Epidermal melanocyte (primary cell): ENCODE data around the gene EXOSC6.
"Not testable (repeated sequence)": the region's sequence is repeated elsewhere in the genome, so short reads cannot be mapped to it uniquely, and the experiment has no call there.

Source experiments
- DNase-seq: peaks from one replicate; pipeline ENCODE4 v3.0.0; 2011; ENCODE audit warnings: low spot score; ENCODE audit not compliant: insufficient read length

The EXOSC6 gene

GRCh38 chr16:70251629-70252354 is at the start of gene EXOSC6:
Gene EXOSC6, minus strand, starts transcription at chr16:70251940. Its CDS starts 40 bp downstream, at chr16:70251900.
- DNase-seq = peak; percentile 90

GRCh38 chr16:70301121-70301520 is 49.4 kb upstream of the EXOSC6 start:
- no peak for DNase-seq

DNA sequence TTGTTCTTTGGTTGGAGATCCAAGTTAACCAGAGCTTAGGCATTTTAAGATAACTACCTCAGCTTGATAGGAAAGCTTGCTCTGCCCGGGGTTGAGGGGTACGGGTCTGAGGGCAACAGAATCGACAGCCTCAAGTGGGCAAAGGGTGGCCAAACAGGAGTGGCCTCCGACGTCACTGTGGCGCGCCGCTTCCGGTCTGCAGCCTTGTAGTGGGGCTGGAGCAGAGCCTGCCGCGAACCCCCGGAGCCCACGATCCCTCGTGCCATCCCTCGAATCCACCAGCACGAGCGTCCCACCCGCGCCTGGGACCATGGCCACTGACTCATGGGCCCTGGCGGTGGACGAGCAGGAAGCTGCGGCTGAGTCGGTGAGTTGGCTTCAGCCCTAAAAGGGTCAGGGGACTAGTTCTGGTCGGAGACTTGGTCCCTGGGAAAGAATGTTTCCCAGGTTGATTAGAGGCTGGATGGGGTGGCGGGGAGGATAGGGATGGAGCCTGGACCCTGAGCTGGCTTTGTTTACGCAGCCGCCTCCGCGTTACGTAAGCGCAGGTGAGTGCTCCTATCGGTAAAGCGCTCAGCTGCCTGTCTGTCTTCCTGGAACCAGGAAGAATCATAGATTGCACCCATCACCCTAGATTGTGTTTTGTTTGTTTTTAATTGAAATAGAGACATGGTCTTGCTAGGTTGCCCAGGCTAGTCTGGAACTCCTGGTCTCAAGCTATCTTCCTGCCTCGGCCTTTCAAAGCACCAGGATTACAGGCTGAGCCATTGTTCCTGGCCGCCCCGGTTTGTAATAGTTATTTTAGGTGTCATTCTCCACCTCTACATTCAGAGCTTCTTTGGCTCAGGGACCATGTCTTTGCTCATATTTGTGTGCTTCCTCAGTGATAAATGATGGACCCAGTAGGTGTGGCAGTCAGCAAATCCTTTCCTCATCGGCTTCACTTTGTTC is 47.5 kb upstream of the EXOSC6 start, which contains the start of gene DDX19B:
Gene DDX19B, plus strand, starts transcription at position 199 of the 951 bp plus-strand sequence. Its CDS starts 112 bp downstream, at position 311.
- peak; percentile 76 for DNase-seq

DNA sequence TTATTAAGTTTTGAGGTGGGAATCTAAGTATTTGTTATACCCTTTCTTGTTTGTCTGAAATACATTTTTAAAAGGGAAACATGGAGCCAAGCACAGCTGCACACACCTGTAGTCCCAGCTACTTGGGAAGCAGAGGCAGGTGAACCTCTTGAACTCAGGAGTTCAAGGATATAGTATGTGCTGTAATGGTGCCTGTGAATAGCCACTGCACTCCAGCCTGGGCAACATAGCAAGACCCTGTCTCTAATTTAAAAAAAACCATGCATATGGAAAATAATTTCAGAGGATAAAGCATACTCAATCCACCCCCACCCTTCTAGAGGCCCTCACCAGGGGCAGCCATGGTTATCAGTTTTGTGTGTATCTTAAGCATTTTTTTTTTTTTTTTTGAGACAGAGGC is 43.9 kb upstream of the EXOSC6 start:
- DNase-seq = no peak

DNA sequence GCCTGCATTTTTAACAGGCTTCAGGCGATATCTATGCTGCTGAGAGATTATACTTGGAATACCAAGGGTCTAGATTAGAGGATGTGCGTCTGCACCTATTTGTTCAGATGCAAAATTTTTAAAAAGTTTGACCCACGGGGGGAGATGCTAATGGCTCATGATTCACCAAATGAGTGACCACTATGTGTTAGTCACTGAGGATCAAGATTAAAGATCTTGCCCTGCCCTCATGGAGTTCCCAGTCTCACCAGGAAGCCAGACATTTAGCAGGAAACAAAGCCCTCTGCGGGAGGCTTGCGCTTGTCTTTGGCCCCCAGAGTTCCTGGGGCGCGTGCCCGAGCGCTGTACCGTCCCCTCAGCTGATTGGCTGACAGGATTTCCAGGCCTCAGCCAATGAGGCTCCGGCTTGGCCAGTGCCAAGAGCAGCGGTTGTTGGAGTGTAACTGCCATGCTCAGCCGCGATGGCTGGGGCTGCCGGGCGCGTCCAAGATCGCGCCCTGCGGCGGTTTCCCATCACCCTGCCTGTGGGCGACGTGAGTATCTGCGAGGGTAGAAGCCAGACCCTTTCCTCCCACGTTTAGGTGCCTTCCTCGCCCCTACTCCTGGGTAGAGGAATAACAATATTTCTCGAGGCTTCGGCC is 42.8 kb upstream of the EXOSC6 start:
- DNase-seq = no peak

- DNase-seq = not testable (repeated sequence)
Observed at GRCh38 chr16:70292148-70292547, 40.4 kb upstream of the EXOSC6 start.

GRCh38 chr16:70290949-70291519 is 39.3 kb upstream of the EXOSC6 start:
- DNase-seq = no peak

DNA sequence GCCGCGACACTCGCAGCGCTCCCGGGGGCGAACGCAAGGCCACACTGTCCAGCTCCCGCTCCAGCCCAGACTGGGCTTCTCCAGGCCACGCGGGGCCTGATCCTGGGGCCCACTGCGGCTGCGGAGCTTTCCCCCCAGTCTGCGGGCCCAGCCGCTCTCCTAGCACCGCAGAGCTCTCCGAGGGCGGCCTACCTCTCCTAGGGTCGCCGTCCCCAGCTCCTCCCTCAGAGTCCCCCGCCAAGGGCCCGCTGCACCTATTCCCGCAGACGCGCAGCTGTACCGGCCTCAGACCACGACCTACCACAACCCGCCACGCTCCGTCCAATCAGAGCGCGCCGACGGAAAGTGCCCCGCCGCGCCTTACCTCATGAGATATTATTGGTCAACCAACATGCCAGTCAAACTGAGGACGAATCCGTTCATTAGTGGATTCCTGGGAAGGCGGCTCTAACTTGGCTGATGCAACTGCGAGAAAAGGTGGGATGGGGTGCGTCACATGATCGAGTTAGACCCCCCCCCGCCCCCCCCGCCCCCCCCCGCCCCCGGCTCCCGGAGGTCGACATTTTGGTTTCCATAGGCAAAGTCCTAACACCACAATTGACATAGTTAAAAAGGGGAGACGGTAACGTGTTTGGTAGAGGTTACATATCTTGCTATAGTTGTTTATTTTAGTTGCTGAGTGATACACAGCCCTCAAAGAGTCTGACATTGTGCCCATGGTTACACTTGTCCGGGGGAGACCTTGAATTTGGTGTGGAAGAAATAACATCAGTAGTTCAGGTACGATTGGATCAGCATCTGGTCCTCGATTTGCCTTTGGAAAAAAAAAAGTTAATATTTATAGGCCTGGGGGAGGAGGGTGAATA is 37.7 kb upstream of the EXOSC6 start, which contains the start of gene AARS1:
Gene AARS1, minus strand, starts transcription at position 278 of the 866 bp plus-strand sequence. CDS start 6,743 bp downstream, outside the sequence.
- peak; percentile 97 for DNase-seq

DNA sequence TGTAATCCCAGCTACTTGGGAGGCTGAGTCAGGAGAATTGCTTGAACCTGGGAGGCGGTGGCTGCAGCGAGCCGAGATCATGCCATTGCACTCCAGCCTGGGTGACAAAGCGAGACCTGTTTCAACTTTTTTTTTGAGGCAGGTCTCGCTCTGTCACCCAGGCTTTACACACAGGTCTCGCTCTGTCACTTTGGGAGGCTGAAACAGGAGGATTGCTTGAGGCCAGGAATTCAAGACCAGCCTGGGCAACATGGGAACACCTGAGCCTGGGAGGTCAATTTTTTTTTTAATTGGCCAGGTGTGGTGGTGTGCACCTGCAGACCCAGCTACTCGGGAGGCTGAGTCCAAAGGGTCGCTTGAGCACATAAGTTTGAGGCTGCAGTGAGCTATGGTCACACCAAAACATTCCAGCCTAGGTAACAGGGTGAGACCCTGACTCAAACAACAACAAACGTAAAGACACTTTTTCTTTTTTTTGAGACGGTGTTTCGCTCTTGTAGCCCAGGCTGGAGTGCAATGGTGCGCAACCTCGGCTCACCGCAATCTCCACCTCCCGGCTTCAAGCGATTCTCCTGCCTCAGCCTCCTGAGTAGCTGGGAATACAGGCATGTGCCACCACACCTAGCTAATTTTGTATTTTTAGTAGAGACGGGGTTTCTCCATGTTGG is 35.7 kb upstream of the EXOSC6 start:
- not testable (repeated sequence) for DNase-seq

DNA sequence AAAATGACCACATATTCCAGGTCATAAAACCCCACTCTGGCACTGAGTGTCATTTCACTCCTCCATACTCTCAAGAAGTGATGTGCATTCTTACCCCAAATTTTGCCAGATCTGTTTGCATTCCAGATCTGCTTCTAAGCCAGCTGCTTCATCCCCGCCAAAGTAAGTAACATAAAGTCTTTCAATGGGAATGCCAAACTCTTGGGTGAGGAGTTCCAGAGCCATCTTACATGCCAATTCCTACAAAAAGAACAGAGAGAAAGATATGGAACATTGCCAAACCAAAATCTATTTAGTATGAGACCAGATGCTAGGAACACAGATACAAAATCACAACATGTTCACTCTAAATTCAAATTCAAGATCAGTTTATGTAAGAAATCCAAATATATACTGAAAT is 24.7 kb upstream of the EXOSC6 start:
- DNase-seq = no peak

DNA sequence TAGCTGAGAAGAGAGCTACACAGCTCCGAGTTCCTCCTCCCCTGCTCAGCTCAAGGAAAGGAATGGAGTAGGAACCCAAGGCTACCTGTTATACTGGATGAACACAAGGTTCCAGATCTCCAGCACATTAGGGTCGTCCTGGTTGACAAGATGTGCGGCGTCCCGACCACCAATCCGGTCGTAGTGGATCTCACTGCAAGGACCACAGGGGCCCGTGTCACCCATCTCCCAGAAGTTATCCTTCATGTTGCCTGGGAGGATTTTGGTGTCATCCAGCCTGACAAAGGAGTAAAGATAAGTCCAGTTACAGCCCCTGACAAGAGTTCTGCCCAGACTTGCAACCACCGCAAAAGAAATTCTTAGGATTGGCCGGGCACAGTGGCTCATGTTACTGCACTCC is 20.0 kb upstream of the EXOSC6 start:
- no peak for DNase-seq

DNA sequence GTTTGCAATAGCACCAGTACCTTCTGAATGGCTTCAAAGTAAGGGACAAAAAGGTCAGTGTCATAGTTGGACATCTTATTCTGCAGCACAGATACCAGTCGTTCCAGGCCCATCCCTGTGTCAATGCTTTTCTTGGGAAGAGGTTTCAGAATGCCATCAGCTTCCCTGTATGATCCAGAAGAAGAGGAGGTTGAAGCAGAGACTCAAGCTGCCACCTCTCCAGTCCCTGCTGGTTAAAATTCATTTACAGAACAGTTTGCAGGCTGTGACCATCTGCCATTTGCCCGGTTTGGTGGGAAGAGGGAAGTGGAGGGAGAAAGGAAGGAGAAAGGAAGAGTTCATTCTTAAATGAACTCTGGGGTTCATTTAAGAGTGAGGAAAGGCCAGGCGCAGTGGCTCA is 18.4 kb upstream of the EXOSC6 start:
- DNase-seq = no peak

DNA sequence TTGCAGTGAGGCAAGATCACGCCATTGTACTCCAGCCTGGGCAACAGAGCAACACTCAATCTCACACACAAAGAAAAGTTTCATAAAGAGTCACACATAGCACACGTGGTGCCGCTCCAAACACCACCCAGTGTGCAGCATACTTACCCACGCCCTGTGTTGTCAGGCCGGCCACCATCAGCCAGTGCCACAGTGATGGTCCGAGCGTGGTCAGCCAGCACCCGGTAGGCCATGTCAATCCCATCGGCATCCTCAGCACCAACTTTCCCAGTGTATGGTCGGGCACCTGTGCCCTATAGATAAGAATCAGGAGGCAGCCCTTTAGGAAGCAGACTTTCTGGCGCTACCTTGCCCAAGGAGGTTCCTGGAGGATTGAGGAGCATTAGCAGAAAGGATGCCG is 17.7 kb upstream of the EXOSC6 start:
- no peak for DNase-seq

GRCh38 chr16:70267922-70268321 is 16.2 kb upstream of the EXOSC6 start:
- DNase-seq = not testable (repeated sequence)

GRCh38 chr16:70267516-70267915 is 15.8 kb upstream of the EXOSC6 start:
- peak; percentile 60 for DNase-seq

GRCh38 chr16:70259903-70260302 is 8.2 kb upstream of the EXOSC6 start:
- not testable (repeated sequence) for DNase-seq

GRCh38 chr16:70258946-70259345 is 7.2 kb upstream of the EXOSC6 start:
- no peak for DNase-seq

- no peak for DNase-seq
Observed at GRCh38 chr16:70258065-70258464, 6.3 kb upstream of the EXOSC6 start.

DNA sequence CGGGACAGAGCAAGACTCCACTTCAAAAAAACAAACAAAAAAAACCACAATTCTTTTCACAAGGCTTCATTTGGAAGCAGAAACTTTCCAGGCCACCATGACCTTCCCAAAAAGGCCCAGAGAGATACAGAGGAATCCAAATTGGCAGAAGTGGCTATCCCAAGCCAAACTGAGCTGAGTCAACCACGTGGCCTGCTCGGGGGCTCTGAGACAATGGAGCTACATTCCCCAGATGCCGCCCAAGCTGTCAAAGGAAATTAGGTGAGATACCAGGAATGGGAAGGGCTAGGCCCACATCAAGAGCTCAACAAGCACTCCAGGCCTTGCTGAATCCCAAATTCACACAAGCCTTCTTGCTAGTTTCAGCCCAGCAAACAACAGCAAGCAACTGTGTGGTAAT is 5.7 kb upstream of the EXOSC6 start:
- no peak for DNase-seq

- no peak for DNase-seq
Observed at GRCh38 chr16:70255574-70255973, 3.8 kb upstream of the EXOSC6 start.
